Skeletal muscle tissue (tissue), 4 donors: ENCODE results near the gene ARHGAP6. TPM values are rescaled to one million over a fixed set of nuclear protein-coding genes. Genes with fewer than 3 reads are reported as not detected.

Experiments used
- H3K27ac ChIP-seq: one replicate; pipeline ENCODE4 v1.7.0; 2013; ENCODE audit warnings: mild to moderate bottlenecking, low read depth, low read length, inconsistent platforms
- H3K27me3 ChIP-seq, 3 donors: one replicate each; pipeline ENCODE4 v1.7.0; 2013; ENCODE audit warnings: low read length in 3 of 3; ENCODE audit not compliant: control insufficient read depth in 3 of 3, insufficient read depth in 3 of 3
- H3K36me3 ChIP-seq, 3 donors: one replicate each; pipeline ENCODE4 v1.7.0; 2013; ENCODE audit warnings: low read length in 3 of 3; ENCODE audit not compliant: control insufficient read depth in 3 of 3, insufficient read depth in 3 of 3
- H3K4me1 ChIP-seq, 3 donors: one replicate each; pipeline ENCODE4 v1.7.0; 2013; ENCODE audit warnings: low read length in 3 of 3, mild to moderate bottlenecking in 3 of 3; ENCODE audit not compliant: control insufficient read depth in 3 of 3, insufficient read depth in 3 of 3
- H3K4me3 ChIP-seq, 3 donors: one replicate each; pipeline ENCODE4 v1.7.0; 2013; ENCODE audit warnings: low read length in 3 of 3
- H3K9ac ChIP-seq, 3 donors: one replicate each; pipeline ENCODE4 v1.7.0; 2013; ENCODE audit warnings: low read length in 3 of 3, mild to moderate bottlenecking in 3 of 3, moderate library complexity in 2 of 3, low read depth in 1 of 3
- H3K9me3 ChIP-seq, 3 donors: one replicate each; pipeline ENCODE4 v1.7.0; 2013; ENCODE audit warnings: low read length in 3 of 3; ENCODE audit not compliant: control insufficient read depth in 3 of 3
- total RNA-seq: library from RNA; depleted of rRNA; stranded (reverse); fragments of >200 nt; gene quantifications from one replicate; pipeline ENCODE4 v1.2.3, GENCODE V29; 2014
- donor health status: Osteomylitis.

Gene ARHGAP6
- total RNA-seq, 1 donor from 2014 or later = 8.4 TPM

DNA sequence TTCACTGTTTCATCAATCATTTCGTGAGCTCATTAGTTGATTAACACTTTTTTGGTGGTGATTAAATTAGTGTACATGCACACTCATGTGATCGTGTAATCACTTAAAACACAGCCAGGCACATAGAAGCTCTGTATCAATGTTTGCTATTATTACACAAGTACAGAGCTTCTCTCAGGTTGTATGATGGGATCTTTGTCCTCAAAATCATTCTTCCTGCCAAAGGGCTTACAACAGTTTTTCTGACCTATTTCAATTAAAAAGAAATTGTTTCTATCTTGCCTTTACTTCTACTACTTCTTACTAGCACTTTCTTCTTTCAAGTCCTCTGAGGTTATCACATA is 227.4 kb downstream of the ARHGAP6 start:
- no peaks in the 10 kb centered on the region for H3K36me3 ChIP-seq
- H3K4me3 ChIP-seq = no peak overlapping the region
- no peak overlapping the region for H3K9ac ChIP-seq
- peaks cover 0 to 7% (median 5%) of the 10 kb centered on the region in 3 donors for H3K4me1 ChIP-seq
- H3K27me3 ChIP-seq = no peaks in the 10 kb centered on the region
- no peaks in the 10 kb centered on the region for H3K9me3 ChIP-seq
- no peak overlapping the region for H3K27ac ChIP-seq

DNA sequence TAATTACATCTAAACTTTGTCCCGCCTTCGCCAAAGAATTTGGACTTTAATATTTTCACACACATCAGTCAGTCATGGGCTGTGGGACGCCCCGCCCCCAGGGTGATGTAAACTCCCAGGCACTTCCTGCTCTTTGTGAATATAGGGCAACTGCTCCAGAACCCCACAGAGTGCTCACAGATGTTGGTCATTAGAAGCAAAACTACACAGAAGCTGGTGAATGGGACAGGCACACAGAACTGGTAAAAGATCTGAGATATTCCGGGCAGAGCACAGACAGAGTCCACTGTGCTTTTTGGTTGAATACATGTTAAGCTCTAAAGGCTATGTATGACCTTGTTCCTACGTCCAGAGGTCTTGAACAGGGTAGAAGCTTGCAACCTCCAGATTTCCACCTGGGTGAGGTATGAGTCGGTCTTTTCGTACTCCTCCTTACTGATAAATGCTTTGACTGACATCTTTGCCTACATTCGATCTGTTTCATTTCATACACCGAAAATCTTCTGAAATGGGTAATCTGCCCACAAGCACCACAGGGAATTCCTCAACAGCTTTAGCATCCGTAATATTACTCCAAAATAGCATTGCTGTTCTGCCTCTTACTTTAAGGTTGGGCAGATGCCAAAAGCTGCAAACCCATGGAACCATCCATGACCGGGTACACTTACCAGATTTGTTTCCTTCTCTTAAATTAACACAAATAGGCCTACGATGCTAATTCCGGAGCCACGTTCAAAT is 227.9 kb downstream of the ARHGAP6 start:
- H3K4me1 ChIP-seq = peaks cover 0 to 7% (median 5%) of the 10 kb centered on the region in 3 donors
- no peaks in the 10 kb centered on the region for H3K36me3 ChIP-seq
- no peak overlapping the region for H3K27ac ChIP-seq
- no peaks in the 10 kb centered on the region for H3K27me3 ChIP-seq
- no peaks in the 10 kb centered on the region for H3K9me3 ChIP-seq
- H3K4me3 ChIP-seq = no peak overlapping the region
- H3K9ac ChIP-seq = no peak overlapping the region

DNA sequence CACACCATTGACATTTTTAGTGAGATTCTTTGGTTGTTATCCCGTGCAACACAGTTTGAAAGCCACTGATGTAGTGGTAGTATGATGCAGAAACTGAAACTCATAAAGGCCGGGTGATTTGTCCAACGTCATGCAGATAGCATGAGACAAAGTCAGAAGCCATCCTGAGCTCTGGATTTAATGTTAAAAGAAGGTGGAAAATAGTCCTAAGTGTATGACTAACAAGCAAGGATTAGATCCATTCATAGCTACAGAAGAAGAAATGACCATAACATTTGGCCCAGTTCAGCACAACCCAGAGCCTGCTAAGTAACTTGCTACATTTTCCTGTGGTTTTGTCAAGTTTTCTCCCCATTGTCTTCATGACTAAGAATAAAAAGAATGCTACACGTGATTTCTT is 230.2 kb downstream of the ARHGAP6 start:
- no peaks in the 10 kb centered on the region for H3K36me3 ChIP-seq
- no peak overlapping the region for H3K27ac ChIP-seq
- H3K27me3 ChIP-seq = no peaks in the 10 kb centered on the region
- H3K9me3 ChIP-seq = no peaks in the 10 kb centered on the region
- H3K9ac ChIP-seq = no peak overlapping the region
- no peak overlapping the region for H3K4me3 ChIP-seq
- peaks cover 0 to 7% (median 5%) of the 10 kb centered on the region in 3 donors for H3K4me1 ChIP-seq

DNA sequence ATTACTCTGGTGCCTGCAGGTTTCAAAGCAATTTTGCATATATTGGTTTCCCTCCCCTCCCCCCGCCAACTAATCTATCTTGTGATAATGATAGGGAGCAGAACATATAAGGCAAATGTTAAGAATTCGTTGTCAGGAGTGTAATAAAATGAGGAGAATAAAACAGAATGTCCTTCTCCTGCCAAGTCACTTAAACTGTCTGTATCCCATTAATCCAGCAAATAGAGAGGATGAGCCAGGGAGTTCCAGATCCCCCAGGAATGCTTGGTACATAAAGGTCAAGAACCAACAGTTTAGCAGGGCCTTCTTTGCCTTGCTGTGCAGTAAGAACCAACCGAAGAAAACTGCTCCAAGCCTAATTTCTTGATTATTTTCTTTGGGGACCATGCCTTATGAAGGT is 231.1 kb downstream of the ARHGAP6 start:
- no peaks in the 10 kb centered on the region for H3K9me3 ChIP-seq
- no peak overlapping the region for H3K9ac ChIP-seq
- no peaks in the 10 kb centered on the region for H3K27me3 ChIP-seq
- H3K36me3 ChIP-seq = no peaks in the 10 kb centered on the region
- H3K4me1 ChIP-seq = peaks cover 0 to 7% (median 5%) of the 10 kb centered on the region in 3 donors
- no peak overlapping the region for H3K27ac ChIP-seq
- H3K4me3 ChIP-seq = no peak overlapping the region

DNA sequence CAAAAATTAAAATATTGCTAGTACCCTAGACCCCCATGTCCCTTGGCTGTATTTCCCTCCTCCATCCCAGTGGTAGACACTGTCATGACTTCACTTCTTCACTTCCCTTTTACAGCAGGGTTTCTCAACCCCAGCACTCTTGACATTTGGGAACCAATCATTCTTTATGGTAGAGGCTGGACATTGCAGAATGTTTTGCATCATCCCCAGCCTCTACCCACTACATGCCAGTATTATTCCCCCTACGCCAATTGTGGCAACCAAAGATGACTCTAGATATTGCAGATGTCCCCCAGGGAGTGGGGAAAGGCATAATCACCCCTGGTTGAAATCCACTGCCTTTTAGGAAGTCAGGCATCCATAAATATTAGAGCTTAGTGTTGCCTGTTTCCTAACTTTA is 233.9 kb downstream of the ARHGAP6 start:
- no peaks in the 10 kb centered on the region for H3K27me3 ChIP-seq
- H3K4me1 ChIP-seq = peaks cover 0 to 3% (median 0%) of the 10 kb centered on the region in 3 donors
- H3K9ac ChIP-seq = no peak overlapping the region
- no peaks in the 10 kb centered on the region for H3K36me3 ChIP-seq
- H3K27ac ChIP-seq = no peak overlapping the region
- H3K9me3 ChIP-seq = no peaks in the 10 kb centered on the region
- no peak overlapping the region for H3K4me3 ChIP-seq

DNA sequence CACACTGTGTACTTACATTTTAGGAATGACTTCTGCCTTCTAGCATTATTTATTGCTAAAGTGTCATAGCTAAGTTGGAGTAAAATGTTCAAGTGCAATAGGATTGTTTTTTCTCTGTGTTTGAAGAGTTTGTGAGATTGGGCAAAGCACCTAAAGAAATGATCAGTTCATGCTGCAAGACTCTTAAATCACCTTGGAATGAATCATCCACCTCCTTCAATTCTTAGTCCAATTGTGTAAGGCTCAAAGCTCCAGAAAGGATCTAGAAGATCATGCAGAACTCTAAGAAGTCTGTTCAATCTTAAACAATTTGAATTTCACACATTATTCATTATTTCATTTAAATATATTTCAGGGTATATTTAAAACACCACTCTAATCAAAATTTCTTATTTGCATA is 235.4 kb downstream of the ARHGAP6 start:
- H3K9ac ChIP-seq = no peak overlapping the region
- no peaks in the 10 kb centered on the region for H3K36me3 ChIP-seq
- H3K4me3 ChIP-seq = no peak overlapping the region
- no peak overlapping the region for H3K27ac ChIP-seq
- H3K27me3 ChIP-seq = no peaks in the 10 kb centered on the region
- no peaks in the 10 kb centered on the region for H3K9me3 ChIP-seq
- H3K4me1 ChIP-seq = peaks cover 0 to 3% (median 0%) of the 10 kb centered on the region in 3 donors

DNA sequence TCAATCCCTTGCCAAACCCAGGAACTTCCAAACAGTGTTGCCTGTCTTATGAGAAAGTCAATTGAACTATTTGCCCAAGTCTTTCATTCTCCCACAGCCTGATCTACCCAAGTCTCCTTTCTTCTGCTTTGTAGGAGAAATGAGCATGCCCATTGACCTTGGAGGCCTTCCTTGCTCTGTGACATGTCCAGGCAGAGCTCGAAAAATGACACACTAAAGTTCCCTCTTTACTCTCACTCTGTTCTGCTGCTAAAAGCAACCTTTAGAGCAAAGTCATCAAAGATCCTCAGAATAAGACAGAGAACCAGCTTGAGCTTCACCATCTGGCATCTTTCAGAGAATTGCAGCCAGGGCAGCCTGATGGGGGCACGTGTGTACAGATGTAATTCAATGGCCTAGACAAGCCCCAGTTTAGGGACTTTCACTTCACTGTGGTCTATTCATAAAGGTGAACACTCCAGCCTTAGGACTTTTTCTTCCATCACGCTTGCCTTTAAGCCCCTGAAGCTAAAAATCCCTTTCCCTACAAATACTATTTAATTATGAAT is 236.1 kb downstream of the ARHGAP6 start:
- no peak overlapping the region for H3K9ac ChIP-seq
- H3K4me3 ChIP-seq = no peak overlapping the region
- H3K9me3 ChIP-seq = no peaks in the 10 kb centered on the region
- peaks cover 0 to 3% (median 0%) of the 10 kb centered on the region in 3 donors for H3K4me1 ChIP-seq
- H3K36me3 ChIP-seq = no peaks in the 10 kb centered on the region
- no peaks in the 10 kb centered on the region for H3K27me3 ChIP-seq
- no peak overlapping the region for H3K27ac ChIP-seq

DNA sequence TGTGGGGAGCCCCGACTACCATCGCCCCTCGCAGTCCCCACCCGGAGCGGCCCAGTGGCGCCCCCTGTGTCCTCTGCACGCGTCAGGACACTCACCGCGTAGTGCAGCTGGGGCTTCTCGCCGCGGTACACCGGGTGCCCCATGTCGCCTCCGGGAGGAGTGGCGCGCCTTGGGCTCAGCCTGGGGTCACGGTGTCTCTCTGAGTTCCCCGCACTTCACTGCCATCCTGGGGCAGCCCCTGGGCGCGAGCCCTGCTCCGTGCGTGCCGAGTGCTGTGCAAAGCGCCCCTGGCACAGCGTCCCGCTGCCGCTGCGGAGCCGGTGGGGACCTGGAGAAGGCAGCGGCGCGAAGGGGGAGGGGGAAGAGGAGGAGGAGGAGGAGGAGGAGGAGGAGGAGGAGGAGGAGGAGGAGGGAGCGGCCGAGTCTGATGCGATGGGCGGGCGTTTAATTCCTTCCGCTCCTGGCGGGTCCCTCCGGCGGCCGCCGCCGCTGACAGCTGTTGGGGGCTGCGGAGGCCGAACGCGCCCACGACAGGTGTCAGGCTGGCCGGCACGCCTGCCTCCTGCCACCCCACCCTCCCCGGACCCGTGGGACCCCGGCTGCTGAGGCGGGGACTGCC is 238.2 kb downstream of the ARHGAP6 start:
- Histone ChIP-seq H3K9me3 (no peaks in the 10 kb centered on the region), H3K4me3 (peak overlapping the region; percentile 48 to 63 (median 54)), H3K27ac (peak overlapping the region; percentile 11), H3K36me3 (no peaks in the 10 kb centered on the region), H3K27me3 (no peaks in the 10 kb centered on the region), H3K9ac (peak overlapping the region; percentile 48 to 70 (median 64)), H3K4me1 (peaks cover 0 to 3% (median 0%) of the 10 kb centered on the region in 3 donors)

DNA sequence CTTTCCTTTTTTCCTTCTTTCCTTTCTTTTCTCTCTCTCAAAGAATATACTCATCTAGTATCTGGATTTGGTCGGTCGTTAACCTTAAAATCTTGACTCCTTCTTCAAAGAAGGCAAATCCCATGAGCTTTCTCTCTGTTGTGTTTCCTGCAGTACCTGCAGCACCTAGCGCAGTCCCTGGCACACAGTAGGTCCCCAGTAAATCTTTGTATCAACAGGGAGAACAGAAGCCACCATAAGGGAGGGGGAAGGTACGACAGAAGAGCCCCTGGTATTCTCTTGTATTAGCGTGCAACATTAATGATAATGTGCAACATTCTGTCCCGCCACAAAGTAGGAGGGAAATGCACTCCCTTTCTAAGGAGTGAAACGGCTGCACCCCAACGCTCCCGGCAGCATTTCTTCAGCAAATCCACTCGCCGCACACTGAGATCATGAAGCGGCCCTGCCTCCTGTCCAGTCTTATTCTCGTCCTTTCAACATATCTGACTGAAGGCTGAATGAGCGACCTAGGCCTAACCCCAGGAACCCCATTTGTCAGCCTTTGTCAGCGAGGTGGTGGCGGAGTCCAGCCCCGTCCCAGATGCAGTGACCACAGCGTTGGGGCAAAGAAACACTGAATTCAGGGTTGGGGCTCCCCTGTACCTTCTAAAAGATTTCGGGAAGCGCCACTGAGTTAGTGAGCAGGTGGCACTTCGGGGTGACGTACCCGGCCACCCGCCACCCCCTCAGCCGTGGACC is 238.8 kb downstream of the ARHGAP6 start:
- Histone ChIP-seq H3K36me3 (no peaks in the 10 kb centered on the region), H3K9me3 (no peaks in the 10 kb centered on the region), H3K27me3 (no peaks in the 10 kb centered on the region), H3K4me1 (peaks cover 0 to 5% (median 0%) of the 10 kb centered on the region in 3 donors), H3K4me3 (peak overlapping the region; percentile 48 to 63 (median 54)), H3K9ac (peak overlapping the region; percentile 10 to 64 (median 34)), H3K27ac (peak overlapping the region; percentile 11)
